OCI-LY1 (cell line): Measurements from ENCODE around the gene CCL28.

Experiments used
- CTCF ChIP-seq: fragments of 200-600 bp; sonication (generic), shearing (Covaris generic); IDR thresholded peaks from 2 replicates; pipeline ENCODE4 v1.5.1; 2017; ENCODE audit warnings: mild to moderate bottlenecking, antibody characterized with exemption, low read length, moderate library complexity, mixed read lengths
- EZH2 ChIP-seq: fragments of 200-600 bp; sonication (generic), shearing (Covaris generic); IDR thresholded peaks from 2 replicates; pipeline ENCODE4 v1.8.0; 2017; ENCODE audit warnings: borderline replicate concordance, mixed run types, mild to moderate bottlenecking, antibody characterized with exemption, low read length, moderate library complexity, mixed read lengths

- TF ChIP-seq CTCF (no peak), EZH2 (no peak)
Observed at GRCh38 chr5:43420241-43420640, 8.1 kb upstream of the CCL28 start.
